SU-DHL-6 (cell line): ENCODE results near the gene STARD5.
A peak's percentile ranks its signal among the peaks of the same experiment; 100 is the strongest.

Source experiments
- H2AFZ ChIP-seq: fragments of 200-600 bp; sonication (generic); 2 replicates; pipeline ENCODE4 v1.6.1; 2014; ENCODE audit warnings: low read depth, mild to moderate bottlenecking, moderate library complexity, mixed read lengths, antibody characterized with exemption, low read length; ENCODE audit not compliant: severe bottlenecking
- H3F3A ChIP-seq: fragments of 200-600 bp; shearing (Covaris generic); 2 replicates; pipeline ENCODE4 v1.6.0; 2016; ENCODE audit warnings: antibody characterized with exemption, mild to moderate bottlenecking; ENCODE audit not compliant: insufficient read depth
- H3K27ac ChIP-seq: fragments of 200-600 bp; sonication (generic); 2 replicates; pipeline ENCODE4 v1.5.1; 2016; ENCODE audit warnings: low read depth, mild to moderate bottlenecking, low read length, moderate library complexity, mixed read lengths
- H3K27me3 ChIP-seq: fragments of 200-600 bp; sonication (generic), shearing (Covaris generic); 2 replicates; pipeline ENCODE4 v1.6.0; 2014; ENCODE audit warnings: mild to moderate bottlenecking, low read length
- H3K36me3 ChIP-seq: fragments of 200-600 bp; sonication (generic); 2 replicates; pipeline ENCODE4 v1.6.1; 2014; ENCODE audit warnings: mild to moderate bottlenecking, low read length, mixed read lengths
- H3K4me2 ChIP-seq: fragments of 300-600, 200-600 bp; shearing (Covaris generic), sonication (generic); 2 replicates; pipeline ENCODE4 v1.6.0; 2014; ENCODE audit warnings: low read length, low read depth, mild to moderate bottlenecking; ENCODE audit not compliant: poor library complexity, severe bottlenecking
- H3K4me3 ChIP-seq: fragments of 200-600 bp; sonication (generic); 2 replicates; pipeline ENCODE4 v1.5.1; 2014; ENCODE audit warnings: antibody characterized with exemption, low read length, mild to moderate bottlenecking, mixed read lengths; ENCODE audit not compliant: insufficient read depth, poor library complexity, severe bottlenecking
- H3K79me2 ChIP-seq: fragments of 200-600 bp; sonication (generic); 2 replicates; pipeline ENCODE4 v1.6.1; 2014; ENCODE audit warnings: mild to moderate bottlenecking, low read length, moderate library complexity; ENCODE audit not compliant: insufficient read depth
- H3K9ac ChIP-seq: fragments of 200-600 bp; sonication (generic); 2 replicates; pipeline ENCODE4 v1.7.0; 2014; ENCODE audit warnings: mild to moderate bottlenecking, low read length
- H3K9me2 ChIP-seq: fragments of 200-600 bp; sonication (generic); replicated peaks from 2 replicates; pipeline ENCODE4 v1.6.1; 2014; ENCODE audit warnings: low read length; ENCODE audit not compliant: insufficient read depth
- H3K9me3 ChIP-seq: fragments of 200-600 bp; sonication (generic); 2 replicates; pipeline ENCODE4 v1.6.1; 2014; ENCODE audit warnings: low read length, mixed read lengths; ENCODE audit not compliant: insufficient read depth
- H4K20me1 ChIP-seq: fragments of 200-600 bp; sonication (generic); 2 replicates; pipeline ENCODE4 v1.6.1; 2014; ENCODE audit warnings: low read depth, mild to moderate bottlenecking, antibody characterized with exemption, low read length, moderate library complexity, mixed read lengths
- CTCF ChIP-seq: fragments of 200-600 bp; sonication (generic); IDR thresholded peaks from one replicate; pipeline ENCODE4 v1.5.1; 2017; ENCODE audit warnings: antibody characterized with exemption, mild to moderate bottlenecking, low read length, moderate library complexity; ENCODE audit not compliant: insufficient read depth, poor library complexity, severe bottlenecking
- EZH2phosphoT487 ChIP-seq: fragments of 200-600 bp; sonication (generic), shearing (Covaris generic); conservative IDR thresholded peaks from 2 replicates; pipeline ENCODE4 v1.6.1; 2018; ENCODE audit warnings: mild to moderate bottlenecking, antibody characterized with exemption, low read length, moderate library complexity, mixed read lengths

Gene STARD5

GRCh38 chr15:81288616-81289015 is 35.3 kb downstream of the STARD5 start:
- no peaks in the 10 kb centered on the region for H3K9me2 ChIP-seq
- H3K27ac ChIP-seq = no peak overlapping the region
- no peaks in the 10 kb centered on the region for H3K79me2 ChIP-seq
- H3K4me3 ChIP-seq = no peak overlapping the region
- no peak overlapping the region for H3K4me2 ChIP-seq
- H3K36me3 ChIP-seq = no peaks in the 10 kb centered on the region
- no peaks in the 10 kb centered on the region for H3K9me3 ChIP-seq
- no peak for TF ChIP-seq EZH2phosphoT487
- TF ChIP-seq CTCF = no peak
- no peaks in the 10 kb centered on the region for H3K27me3 ChIP-seq
- H2AFZ ChIP-seq = no peak overlapping the region
- no peaks in the 10 kb centered on the region for H4K20me1 ChIP-seq
- H3F3A ChIP-seq = peaks cover 11% of the 10 kb centered on the region
- no peak overlapping the region for H3K9ac ChIP-seq

- no peak for TF ChIP-seq EZH2phosphoT487
- TF ChIP-seq CTCF = no peak
- no peaks in the 10 kb centered on the region for H3K36me3 ChIP-seq
- no peak overlapping the region for H2AFZ ChIP-seq
- no peak overlapping the region for H3K4me3 ChIP-seq
- H3F3A ChIP-seq = peaks cover 5% of the 10 kb centered on the region; the same call in 1 of the 2 replicates
- H3K9ac ChIP-seq = no peak overlapping the region
- H3K9me2 ChIP-seq = no peaks in the 10 kb centered on the region
- no peaks in the 10 kb centered on the region for H3K27me3 ChIP-seq
- no peak overlapping the region for H3K4me2 ChIP-seq
- no peaks in the 10 kb centered on the region for H4K20me1 ChIP-seq
- H3K27ac ChIP-seq = no peak overlapping the region
- H3K79me2 ChIP-seq = no peaks in the 10 kb centered on the region
- no peaks in the 10 kb centered on the region for H3K9me3 ChIP-seq
These were observed 35.9 kb downstream of the STARD5 start for GRCh38 chr15:81288040-81288439.

GRCh38 chr15:81286621-81287121 is 37.3 kb downstream of the STARD5 start:
- Histone ChIP-seq H3K4me2 (peak overlapping the region; percentile 48), H3K9me3 (no peaks in the 10 kb centered on the region), H3K27ac (no peak overlapping the region), H3K4me3 (no peak overlapping the region), H4K20me1 (no peaks in the 10 kb centered on the region), H3K9me2 (no peaks in the 10 kb centered on the region), H2AFZ (no peak overlapping the region), H3F3A (0 out of 2 replicates have a peak, but pooled peaks cover 2% of the 10 kb centered on the region), H3K27me3 (no peaks in the 10 kb centered on the region), H3K36me3 (no peaks in the 10 kb centered on the region), H3K79me2 (no peaks in the 10 kb centered on the region), H3K9ac (no peak overlapping the region)
- TF ChIP-seq CTCF = no peak
- no peak for TF ChIP-seq EZH2phosphoT487
